Ascending aorta (tissue), 2 donors: Measurements from ENCODE around the gene TNFAIP1. TPM values are rescaled to one million over a fixed set of nuclear protein-coding genes. Genes with fewer than 3 reads are reported as not detected.

Source experiments
- DNase-seq, 2 donors: peaks; one replicate each; pipeline ENCODE4 v3.0.0-alpha.2; 2019; ENCODE audit warnings: low spot score in 2 of 2
- H3K27ac ChIP-seq, 2 donors: fragments of 200-600 bp; sonication (generic); one replicate each; pipeline ENCODE4 v1.5.1; 2016 to 2017; ENCODE audit warnings: mild to moderate bottlenecking in 1 of 2
- H3K27me3 ChIP-seq: fragments of 200-600 bp; sonication (generic); one replicate; pipeline ENCODE4 v1.5.1; 2017
- H3K36me3 ChIP-seq, 2 donors: fragments of 200-600 bp; sonication (generic); one replicate each; pipeline ENCODE4 v1.5.1; 2016
- H3K4me1 ChIP-seq, 2 donors: fragments of 200-600 bp; sonication (generic); one replicate each; pipeline ENCODE4 v1.5.1; 2016 to 2017; ENCODE audit warnings: mild to moderate bottlenecking in 1 of 2
- H3K4me3 ChIP-seq, 2 donors: fragments of 200-600 bp; sonication (generic); one replicate each; pipeline ENCODE4 v1.5.1; 2016 to 2017; ENCODE audit warnings: mild to moderate bottlenecking in 1 of 2
- H3K9me3 ChIP-seq, 2 donors: fragments of 200-600 bp; sonication (generic); one replicate each; pipeline ENCODE4 v1.5.1; 2016
- intact Hi-C: fragments of 100-400 bp; cut with DNase I; formaldehyde crosslinking; loops from one replicate; pipeline ENCODE4 v1.15.1; 2023
- total RNA-seq: library from RNA; depleted of rRNA; stranded (reverse); fragments of >200 nt; gene quantifications from one replicate; pipeline ENCODE4 v1.1.0, GENCODE V29; 2016
- TF ChIP-seq, protein P1 (sequence below), 3 experiments: fragments of 200-600 bp in 2 of 3; fragments of 450-650 bp in 1 of 3; sonication (generic) in 2 of 3; IDR thresholded peaks; one replicate each; pipeline ENCODE4 v1.5.1; 2016 to 2019; ENCODE audit warnings: antibody characterized with exemption in 3 of 3, mild to moderate bottlenecking in 1 of 3, moderate library complexity in 1 of 3

The TNFAIP1 gene
- total RNA-seq, 1 donor from 2014 or later: 66.4 TPM

DNA sequence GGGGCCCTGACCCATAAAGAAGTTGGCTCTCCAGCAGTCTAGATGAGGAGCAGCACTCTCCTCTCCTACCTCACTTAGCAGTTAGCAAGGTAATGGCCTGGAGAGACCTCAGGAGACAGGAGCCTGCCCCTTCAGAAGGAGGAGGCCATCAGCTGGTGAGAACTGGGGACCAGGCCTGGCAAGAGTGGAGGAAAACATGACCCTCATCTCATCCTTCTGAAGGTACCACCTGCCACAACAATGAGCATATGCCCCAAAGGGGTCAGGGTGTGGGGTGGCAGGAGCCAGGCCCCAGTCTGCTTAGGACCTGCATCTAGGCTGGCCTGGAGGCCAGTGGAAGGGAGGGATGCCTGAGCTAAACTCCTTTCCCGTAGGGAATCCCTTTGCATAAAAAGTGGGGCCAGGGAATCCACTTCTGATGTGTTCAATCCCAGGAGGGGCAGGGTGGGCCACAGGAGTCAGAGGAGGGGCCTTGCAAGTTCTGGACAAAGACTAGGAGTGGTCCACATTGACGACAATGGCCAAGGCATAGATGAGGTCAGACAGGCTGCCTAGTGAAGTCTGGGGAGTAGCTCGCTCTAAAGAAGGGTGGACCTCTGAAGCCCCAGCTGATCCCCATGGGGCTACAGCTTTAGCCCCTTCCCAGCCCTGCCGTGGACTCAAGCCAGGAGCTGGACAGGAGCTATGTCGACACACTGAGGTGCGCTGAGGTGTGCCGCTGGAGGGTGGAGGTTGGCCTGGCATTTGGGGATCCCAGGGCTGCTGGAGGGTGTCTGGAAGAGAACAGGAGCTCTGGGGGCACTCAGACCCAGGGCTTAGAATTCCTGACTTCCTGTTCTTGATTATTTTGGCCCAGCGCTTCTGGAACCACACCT is 28.5 kb downstream of the TNFAIP1 start:
- Histone ChIP-seq H3K36me3 (peaks cover 43 to 56% of the 10 kb centered on the region in 2 donors), H3K9me3 (no peaks in the 10 kb centered on the region), H3K4me1 (no peaks in the 10 kb centered on the region), H3K27ac (no peak overlapping the region), H3K27me3 (no peaks in the 10 kb centered on the region), H3K4me3 (no peak overlapping the region)
- intact Hi-C loops: no loop called here
- no peak for DNase-seq
- TF ChIP-seq, protein P1, sequence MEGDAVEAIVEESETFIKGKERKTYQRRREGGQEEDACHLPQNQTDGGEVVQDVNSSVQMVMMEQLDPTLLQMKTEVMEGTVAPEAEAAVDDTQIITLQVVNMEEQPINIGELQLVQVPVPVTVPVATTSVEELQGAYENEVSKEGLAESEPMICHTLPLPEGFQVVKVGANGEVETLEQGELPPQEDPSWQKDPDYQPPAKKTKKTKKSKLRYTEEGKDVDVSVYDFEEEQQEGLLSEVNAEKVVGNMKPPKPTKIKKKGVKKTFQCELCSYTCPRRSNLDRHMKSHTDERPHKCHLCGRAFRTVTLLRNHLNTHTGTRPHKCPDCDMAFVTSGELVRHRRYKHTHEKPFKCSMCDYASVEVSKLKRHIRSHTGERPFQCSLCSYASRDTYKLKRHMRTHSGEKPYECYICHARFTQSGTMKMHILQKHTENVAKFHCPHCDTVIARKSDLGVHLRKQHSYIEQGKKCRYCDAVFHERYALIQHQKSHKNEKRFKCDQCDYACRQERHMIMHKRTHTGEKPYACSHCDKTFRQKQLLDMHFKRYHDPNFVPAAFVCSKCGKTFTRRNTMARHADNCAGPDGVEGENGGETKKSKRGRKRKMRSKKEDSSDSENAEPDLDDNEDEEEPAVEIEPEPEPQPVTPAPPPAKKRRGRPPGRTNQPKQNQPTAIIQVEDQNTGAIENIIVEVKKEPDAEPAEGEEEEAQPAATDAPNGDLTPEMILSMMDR (IDR thresholded peaks at IDR 0.05): no peak

GRCh38 chr17:28364665-28365363 is 29.3 kb downstream of the TNFAIP1 start, which contains the start of gene SEBOX:
SEBOX (minus strand) TSS chr17:28365199; CDS start chr17:28365151, 48 bp downstream.
- TF ChIP-seq, protein P1 (IDR thresholded peaks at IDR 0.05): no peak
- H3K4me1 ChIP-seq: no peaks in the 10 kb centered on the region
- no peaks in the 10 kb centered on the region for H3K27me3 ChIP-seq
- H3K4me3 ChIP-seq: no peak within 1 kb of the TSS
- H3K27ac ChIP-seq: no peak within 1 kb of the TSS
- no peaks in the 10 kb centered on the region for H3K9me3 ChIP-seq
- H3K36me3 ChIP-seq: peaks cover 40 to 49% of the 10 kb centered on the region in 2 donors
- intact Hi-C loops: no loop called here
- DNase-seq: no peak

- no peaks in the 10 kb centered on the region for H3K9me3 ChIP-seq
- no peak overlapping the region for H3K27ac ChIP-seq
- no peaks in the 10 kb centered on the region for H3K27me3 ChIP-seq
- peaks cover 33 to 42% of the 10 kb centered on the region in 2 donors for H3K36me3 ChIP-seq
- TF ChIP-seq, protein P1 (IDR thresholded peaks at IDR 0.05): no peak
- no peaks in the 10 kb centered on the region for H3K4me1 ChIP-seq
- DNase-seq: no peak
- intact Hi-C loops: no loop called here
- no peak overlapping the region for H3K4me3 ChIP-seq
Observed at GRCh38 chr17:28365487-28365886, 29.9 kb downstream of the TNFAIP1 start.

- peaks cover 0 to under 1% of the 10 kb centered on the region in 2 donors for H3K4me1 ChIP-seq
- no peak overlapping the region for H3K4me3 ChIP-seq
- TF ChIP-seq, protein P1 (IDR thresholded peaks at IDR 0.05): no peak
- H3K9me3 ChIP-seq: no peaks in the 10 kb centered on the region
- H3K36me3 ChIP-seq: peaks cover 22 to 31% of the 10 kb centered on the region in 2 donors
- intact Hi-C loops: no loop called here
- H3K27ac ChIP-seq: no peak overlapping the region
- no peak for DNase-seq
- no peaks in the 10 kb centered on the region for H3K27me3 ChIP-seq
Observed at GRCh38 chr17:28366605-28367004, 31.0 kb downstream of the TNFAIP1 start.

DNA sequence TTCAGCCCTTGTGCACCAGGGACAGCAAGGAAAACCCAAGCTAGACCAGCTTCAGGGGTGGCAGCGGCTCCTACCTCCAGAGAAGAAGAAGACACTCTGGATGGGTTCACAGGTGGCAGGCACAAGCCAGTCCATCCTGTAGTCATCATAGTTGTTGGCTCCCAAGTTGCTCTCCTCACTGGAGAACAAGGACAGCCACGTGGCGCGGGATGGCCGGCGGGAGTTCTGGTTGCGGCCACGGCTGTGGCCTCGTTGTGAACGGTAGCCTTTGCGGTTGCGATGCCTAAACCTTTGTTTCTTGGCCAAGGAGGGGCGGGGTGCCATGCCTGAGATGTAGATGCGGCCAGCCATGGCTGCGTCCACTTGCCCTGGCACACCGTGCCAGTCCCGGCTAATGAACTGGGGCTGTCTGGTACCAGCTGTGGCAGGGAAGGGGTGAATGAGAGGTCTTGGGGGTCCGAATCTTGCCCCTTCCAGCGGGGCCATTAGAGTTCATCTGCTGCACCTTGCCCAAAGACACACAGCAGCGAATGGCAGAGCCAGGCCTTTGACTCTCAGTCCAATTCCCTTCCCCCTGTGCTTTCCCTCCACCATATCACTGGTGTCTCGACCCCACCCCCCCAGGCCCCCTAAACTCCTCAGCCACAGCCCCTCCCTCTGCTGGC is 32.2 kb downstream of the TNFAIP1 start:
- H3K36me3 ChIP-seq: peaks cover 11 to 19% of the 10 kb centered on the region in 2 donors
- TF ChIP-seq, protein P1 (IDR thresholded peaks at IDR 0.05): no peak
- H3K27me3 ChIP-seq: no peaks in the 10 kb centered on the region
- intact Hi-C loops: no loop called here
- no peak overlapping the region for H3K27ac ChIP-seq
- DNase-seq: no peak
- peaks cover 7 to 8% of the 10 kb centered on the region in 2 donors for H3K4me1 ChIP-seq
- no peak overlapping the region for H3K4me3 ChIP-seq
- no peaks in the 10 kb centered on the region for H3K9me3 ChIP-seq
